Measurements from ENCODE around the gene AKT2. TPM values are rescaled to one million over a fixed set of nuclear protein-coding genes. Genes with fewer than 3 reads are reported as not detected.

Gene AKT2
- total and polyA plus RNA-seq, 2 donors from 2014 or later, result 75.0 to 154 TPM

- intact Hi-C loops (cut with DNase I), result loop anchor here (5.0 kb wide), 1 partner anchor 81 kb away; no protein-coding TSS in a partner anchor
- FAIRE-seq (no peak), DNase-seq (peak in 1 of 5 donors; percentile 71)
- Histone ChIP-seq H3K36me3 (ENCODE audit: control insufficient read depth in 2 of 3, insufficient read depth in 3 of 3, low read length in 3 of 3) (no peaks in the 10 kb centered on the region), H3K27ac (ENCODE audit: low read depth in 2 of 2, low read length in 2 of 2) (no peak overlapping the region), H3K27me3 (ENCODE audit: control insufficient read depth, insufficient read depth, low read length) (peaks cover 16% of the 10 kb centered on the region), H3K4me3 (ENCODE audit: low read length in 3 of 3) (no peak overlapping the region), H3K4me1 (ENCODE audit: control insufficient read depth in 2 of 3, insufficient read depth in 2 of 3, low read depth in 1 of 3, low read length in 3 of 3) (no peaks in the 10 kb centered on the region), H3K9ac (ENCODE audit: low read length in 3 of 3) (no peak overlapping the region), H3K9me3 (ENCODE audit: control insufficient read depth in 2 of 3, insufficient read depth in 1 of 3, low read length in 3 of 3) (no peaks in the 10 kb centered on the region)
- TF ChIP-seq CTCF (IDR thresholded peaks at IDR 0.05; ENCODE audit: borderline replicate concordance, extremely low read depth, insufficient read depth), result no peak
Measured at GRCh38 chr19:40223135-40223822, 61.9 kb downstream of the AKT2 start.

DNA sequence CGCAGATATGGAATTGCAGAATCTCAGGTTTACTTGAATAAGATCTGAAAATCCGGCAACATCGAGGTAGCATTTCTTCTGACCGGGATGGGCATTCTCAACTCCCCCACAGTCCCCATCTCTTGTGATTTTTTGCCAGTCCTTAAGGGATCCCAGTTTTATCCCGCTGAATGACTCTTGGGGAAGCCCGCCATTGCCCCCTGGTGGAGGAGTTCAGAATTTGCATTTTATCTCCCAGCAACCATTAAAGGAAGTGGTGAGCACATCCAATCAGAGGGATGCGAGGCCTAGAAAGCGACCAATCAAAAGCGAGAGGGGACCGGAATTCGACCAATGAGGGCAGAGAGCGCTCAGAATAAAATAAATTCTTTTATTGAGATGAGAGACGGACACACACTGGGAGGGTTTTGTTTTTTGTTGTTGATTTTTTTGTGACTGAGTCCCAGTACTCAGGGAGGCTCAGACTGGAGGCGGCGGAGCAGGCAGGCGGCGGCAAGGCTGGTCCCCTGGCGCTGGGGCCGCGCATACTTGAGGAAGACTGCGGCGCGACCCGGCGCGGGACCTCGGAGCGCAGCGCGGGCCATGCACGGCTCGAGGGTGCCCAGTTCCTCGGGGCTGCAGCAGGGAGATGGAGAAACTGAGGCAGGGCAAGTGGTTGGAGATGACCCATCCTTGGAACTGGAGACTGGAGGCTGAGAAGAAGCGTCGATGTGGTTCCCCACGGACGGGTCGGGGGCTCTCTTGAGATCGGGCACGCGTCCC lies 63.1 kb downstream of the AKT2 start:
- FAIRE-seq (peak; percentile 98), DNase-seq (peak in 4 of 5 donors; percentile 80 to 94 (median 88))
- H3K9me3 ChIP-seq (ENCODE audit: control insufficient read depth in 2 of 3, insufficient read depth in 1 of 3, low read length in 3 of 3), result no peaks in the 10 kb centered on the region
- no peak overlapping the region for H3K4me3 ChIP-seq (ENCODE audit: low read length in 3 of 3)
- H3K27ac ChIP-seq (ENCODE audit: low read depth in 2 of 2, low read length in 2 of 2), result no peak overlapping the region
- H3K4me1 ChIP-seq (ENCODE audit: control insufficient read depth in 2 of 3, insufficient read depth in 2 of 3, low read depth in 1 of 3, low read length in 3 of 3), result no peaks in the 10 kb centered on the region
- intact Hi-C loops (cut with DNase I), result loop anchor here (5.0 kb wide), 1 partner anchor 80 kb away; no protein-coding TSS in a partner anchor
- H3K36me3 ChIP-seq (ENCODE audit: control insufficient read depth in 2 of 3, insufficient read depth in 3 of 3, low read length in 3 of 3), result no peaks in the 10 kb centered on the region
- peaks cover 16% of the 10 kb centered on the region for H3K27me3 ChIP-seq (ENCODE audit: control insufficient read depth, insufficient read depth, low read length)
- no peak overlapping the region for H3K9ac ChIP-seq (ENCODE audit: low read length in 3 of 3)
- peak; percentile 90 for TF ChIP-seq CTCF (IDR thresholded peaks at IDR 0.05; ENCODE audit: borderline replicate concordance, extremely low read depth, insufficient read depth)

DNA sequence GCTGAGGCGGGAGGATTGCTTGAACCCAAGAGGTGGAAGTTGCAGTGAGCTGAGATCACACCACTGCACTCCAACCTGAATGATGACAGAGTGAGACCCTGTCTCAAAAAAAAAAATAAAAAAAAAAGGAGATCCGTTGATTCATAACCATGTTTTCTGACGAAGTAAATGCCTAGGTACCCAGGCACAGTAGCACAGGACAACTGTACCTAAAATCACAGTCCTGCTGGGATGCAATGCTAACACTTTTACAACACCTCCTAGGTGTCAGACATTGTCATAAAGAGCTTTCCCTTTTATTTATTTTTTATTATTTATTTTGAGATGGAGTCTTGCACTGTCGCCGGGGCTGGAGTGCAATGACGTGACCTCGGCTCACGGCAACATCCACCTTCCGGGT lies 64.5 kb downstream of the AKT2 start:
- no peak overlapping the region for H3K4me3 ChIP-seq (ENCODE audit: low read length in 3 of 3)
- peaks cover 22% of the 10 kb centered on the region for H3K27me3 ChIP-seq (ENCODE audit: control insufficient read depth, insufficient read depth, low read length)
- H3K36me3 ChIP-seq (ENCODE audit: control insufficient read depth in 2 of 3, insufficient read depth in 3 of 3, low read length in 3 of 3), result no peaks in the 10 kb centered on the region
- TF ChIP-seq CTCF (IDR thresholded peaks at IDR 0.05; ENCODE audit: borderline replicate concordance, extremely low read depth, insufficient read depth), result no peak
- no peak overlapping the region for H3K9ac ChIP-seq (ENCODE audit: low read length in 3 of 3)
- intact Hi-C loops (cut with DNase I), result loop anchor here (5.0 kb wide), 1 partner anchor 78 kb away; no protein-coding TSS in a partner anchor
- H3K27ac ChIP-seq (ENCODE audit: low read depth in 2 of 2, low read length in 2 of 2), result no peak overlapping the region
- DNase-seq (no peak), FAIRE-seq (no peak)
- H3K4me1 ChIP-seq (ENCODE audit: control insufficient read depth in 2 of 3, insufficient read depth in 2 of 3, low read depth in 1 of 3, low read length in 3 of 3), result no peaks in the 10 kb centered on the region
- no peaks in the 10 kb centered on the region for H3K9me3 ChIP-seq (ENCODE audit: control insufficient read depth in 2 of 3, insufficient read depth in 1 of 3, low read length in 3 of 3)
